IMR-90 (cell line): ENCODE results near the gene GRID1.

Experiments used
- CEBPB ChIP-seq: IDR thresholded peaks from 2 replicates; pipeline ENCODE4 v1.6.1; 2012; ENCODE audit warnings: low read depth, low read length, improper control_type of control experiment
- CHD1 ChIP-seq: IDR thresholded peaks from 2 replicates; pipeline ENCODE4 v1.6.1; 2012; ENCODE audit warnings: low read depth, low read length, improper control_type of control experiment
- FOS ChIP-seq: fragments of 150-350 bp; IDR thresholded peaks from 2 replicates; pipeline ENCODE4 v1.6.1; 2016; ENCODE audit warnings: low read depth, low read length
- MAFK ChIP-seq: IDR thresholded peaks from 2 replicates; pipeline ENCODE4 v1.6.1; 2012; ENCODE audit warnings: low read depth, low read length, improper control_type of control experiment
- MAZ ChIP-seq: IDR thresholded peaks from 2 replicates; pipeline ENCODE4 v1.6.1; 2012; ENCODE audit warnings: low read depth, mild to moderate bottlenecking, low read length, improper control_type of control experiment, moderate library complexity, borderline replicate concordance
- POLR2A ChIP-seq: IDR thresholded peaks from 2 replicates; pipeline ENCODE4 v1.6.1; 2012; ENCODE audit warnings: mild to moderate bottlenecking, low read depth, low read length
- RAD21 ChIP-seq: IDR thresholded peaks from 2 replicates; pipeline ENCODE4 v1.6.1; 2012; ENCODE audit warnings: low read length, improper control_type of control experiment
- RFX5 ChIP-seq: IDR thresholded peaks from 2 replicates; pipeline ENCODE4 v1.8.0; 2012; ENCODE audit warnings: low read depth, mild to moderate bottlenecking, low read length, moderate library complexity
- TF ChIP-seq, protein P1 (sequence below): conservative IDR thresholded peaks from 2 replicates; pipeline ENCODE4 v1.5.1; 2012; ENCODE audit warnings: mild to moderate bottlenecking, low read depth, low read length, improper control_type of control experiment
- TF ChIP-seq, protein P2 (sequence below): fragments of 150-350 bp; IDR thresholded peaks from 2 replicates; pipeline ENCODE4 v1.6.1; 2017; ENCODE audit warnings: mild to moderate bottlenecking, antibody characterized with exemption, low read length, low read depth

DNA sequence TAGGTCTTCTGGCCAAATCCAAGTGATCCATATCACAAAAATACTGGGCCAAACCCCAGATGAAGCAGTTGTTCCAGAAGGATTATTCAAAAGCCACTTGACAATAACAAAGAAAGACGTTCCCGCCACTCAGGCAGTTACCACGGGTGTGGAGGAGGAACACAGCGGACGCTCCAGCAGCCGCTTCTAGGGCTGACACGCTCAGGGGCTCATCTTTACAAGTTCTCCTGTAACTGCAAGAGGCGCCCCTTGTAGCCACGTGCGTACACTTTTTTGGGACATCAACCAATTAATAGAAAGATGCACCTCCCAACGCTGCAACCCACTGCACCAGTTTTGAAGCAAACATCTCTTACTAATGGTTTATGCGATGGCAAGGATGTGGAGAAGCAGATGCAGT, 159.4 kb downstream of the GRID1 start:
- TF ChIP-seq, protein P1, sequence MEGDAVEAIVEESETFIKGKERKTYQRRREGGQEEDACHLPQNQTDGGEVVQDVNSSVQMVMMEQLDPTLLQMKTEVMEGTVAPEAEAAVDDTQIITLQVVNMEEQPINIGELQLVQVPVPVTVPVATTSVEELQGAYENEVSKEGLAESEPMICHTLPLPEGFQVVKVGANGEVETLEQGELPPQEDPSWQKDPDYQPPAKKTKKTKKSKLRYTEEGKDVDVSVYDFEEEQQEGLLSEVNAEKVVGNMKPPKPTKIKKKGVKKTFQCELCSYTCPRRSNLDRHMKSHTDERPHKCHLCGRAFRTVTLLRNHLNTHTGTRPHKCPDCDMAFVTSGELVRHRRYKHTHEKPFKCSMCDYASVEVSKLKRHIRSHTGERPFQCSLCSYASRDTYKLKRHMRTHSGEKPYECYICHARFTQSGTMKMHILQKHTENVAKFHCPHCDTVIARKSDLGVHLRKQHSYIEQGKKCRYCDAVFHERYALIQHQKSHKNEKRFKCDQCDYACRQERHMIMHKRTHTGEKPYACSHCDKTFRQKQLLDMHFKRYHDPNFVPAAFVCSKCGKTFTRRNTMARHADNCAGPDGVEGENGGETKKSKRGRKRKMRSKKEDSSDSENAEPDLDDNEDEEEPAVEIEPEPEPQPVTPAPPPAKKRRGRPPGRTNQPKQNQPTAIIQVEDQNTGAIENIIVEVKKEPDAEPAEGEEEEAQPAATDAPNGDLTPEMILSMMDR, result no peak
- TF ChIP-seq POLR2A (no peak), MAZ (no peak), CEBPB (no peak), FOS (no peak), RAD21 (no peak), MAFK (no peak), RFX5 (no peak), CHD1 (no peak)
- TF ChIP-seq, protein P2, sequence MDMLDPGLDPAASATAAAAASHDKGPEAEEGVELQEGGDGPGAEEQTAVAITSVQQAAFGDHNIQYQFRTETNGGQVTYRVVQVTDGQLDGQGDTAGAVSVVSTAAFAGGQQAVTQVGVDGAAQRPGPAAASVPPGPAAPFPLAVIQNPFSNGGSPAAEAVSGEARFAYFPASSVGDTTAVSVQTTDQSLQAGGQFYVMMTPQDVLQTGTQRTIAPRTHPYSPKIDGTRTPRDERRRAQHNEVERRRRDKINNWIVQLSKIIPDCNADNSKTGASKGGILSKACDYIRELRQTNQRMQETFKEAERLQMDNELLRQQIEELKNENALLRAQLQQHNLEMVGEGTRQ, result no peak
